ENCODE measurements around the gene CSNK2A3.

- TF ChIP-seq POLR2AphosphoS5 (IDR thresholded peaks at IDR 0.05; ENCODE audit: low read length) (no peak), ZZZ3 (IDR thresholded peaks at IDR 0.05; ENCODE audit: control insufficient read depth, insufficient read length, low read depth) (no peak), CTCF (IDR thresholded peaks at IDR 0.05 in 2 of 3, conservative IDR thresholded peaks at IDR 0.05 in 1 of 3; ENCODE audit: control insufficient read depth in 2 of 3, extremely low read depth in 1 of 3, insufficient read depth in 1 of 3, low read depth in 3 of 3, low read length in 3 of 3) (no peak), CUX1 (IDR thresholded peaks at IDR 0.05; ENCODE audit: insufficient replicate concordance, low read depth, low read length) (no peak), ESRRA (IDR thresholded peaks at IDR 0.05; ENCODE audit: low read length) (no peak), POLR2A (IDR thresholded peaks at IDR 0.05; ENCODE audit: low read depth, low read length) (no peak), EZH2 (IDR thresholded peaks at IDR 0.05; ENCODE audit: borderline replicate concordance, control insufficient read depth, low read depth, low read length) (no peak), TCF7 (IDR thresholded peaks at IDR 0.05; ENCODE audit: borderline replicate concordance) (no peak), MYC (IDR thresholded peaks at IDR 0.05; ENCODE audit: insufficient read depth, insufficient read length, insufficient replicate concordance, low read length, severe bottlenecking) (no peak), YY1 (IDR thresholded peaks at IDR 0.05; ENCODE audit: low read depth, low read length) (no peak), HDGF (IDR thresholded peaks at IDR 0.05) (no peak)
Observed at GRCh38 chr11:11397781-11398180, 44.7 kb upstream of the CSNK2A3 start.

Data from GM12878 (cell line).